Transverse colon (tissue), 4 donors: ENCODE results near the gene SLC35A3. TPM values are rescaled to one million over a fixed set of nuclear protein-coding genes. Genes with fewer than 3 reads are reported as not detected.

Experiments
- DNase-seq: peaks from one replicate; pipeline ENCODE4 v3.0.0-alpha.2; 2019
- H3K27ac ChIP-seq, 4 donors: fragments of 200-600 bp; sonication (generic); 2 replicates each; pipeline ENCODE4 v1.5.1; 2016 to 2018; ENCODE audit warnings: inconsistent platforms in 4 of 4
- H3K27me3 ChIP-seq: fragments of 200-600 bp; sonication (generic); 2 replicates; pipeline ENCODE4 v1.5.1; 2017; ENCODE audit warnings: inconsistent platforms
- H3K36me3 ChIP-seq, 4 donors: fragments of 200-600 bp; sonication (generic); 2 replicates each; pipeline ENCODE4 v1.5.1; 2017 to 2019; ENCODE audit warnings: inconsistent platforms in 4 of 4
- H3K4me1 ChIP-seq, 4 donors: fragments of 200-600 bp; sonication (generic); 2 replicates each; pipeline ENCODE4 v1.5.1; 2017 to 2020; ENCODE audit warnings: inconsistent platforms in 4 of 4
- H3K4me3 ChIP-seq, 4 donors: fragments of 200-600 bp; sonication (generic); 1 replicate in 1 of 4; 2 replicates in 3 of 4; pipeline versions ENCODE4 v1.5.1 to v1.6.1; 2017 to 2019; ENCODE audit warnings: inconsistent platforms in 4 of 4
- H3K9me3 ChIP-seq, 2 donors: fragments of 200-600 bp; sonication (generic); 2 replicates each; pipeline ENCODE4 v1.5.1; 2017 to 2019; ENCODE audit warnings: inconsistent platforms in 2 of 2
- EP300 ChIP-seq: sonication (generic); formaldehyde crosslinking; IDR thresholded peaks from one replicate; pipeline ENCODE4 v1.6.1; 2017; ENCODE audit warnings: antibody characterized with exemption, low read depth
- POLR2A ChIP-seq: fragments of 450-650 bp; IDR thresholded peaks from one replicate; pipeline ENCODE4 v1.6.1; 2016; ENCODE audit warnings: antibody characterized with exemption, mild to moderate bottlenecking, moderate library complexity
- POLR2AphosphoS5 ChIP-seq, 3 donors: sonication (generic); formaldehyde crosslinking; IDR thresholded peaks; one replicate each; pipeline ENCODE4 v1.6.1; 2016; ENCODE audit warnings: antibody characterized with exemption in 3 of 3
- WGBS, 2 donors: methylation state at CpG; one replicate each; pipeline ENCODE4 v1.1.5; 2018; ENCODE audit warnings: low coverage in 1 of 2; 5-methylcytosine and 5-hydroxymethylcytosine counted together
- in situ Hi-C, 4 donors: fragments of 200-750 bp; cut with MboI; loops; one replicate each; pipeline versions ENCODE4 v1.15.0 to v1.15.1; 2017; ENCODE audit warnings: low sequenced_read_pairs in 3 of 4, low pct_ligation_motif_present in 1 of 4, low pct_unique_long_range_greater_than_20kb in 1 of 4
- intact Hi-C: fragments of 100-400 bp; cut with DNase I; formaldehyde crosslinking; loops from one replicate; pipeline ENCODE4 v1.15.1; 2023; ENCODE audit warnings: low total_unique reads
- total RNA-seq, 4 donors: library from RNA; depleted of rRNA; stranded (reverse); fragments of >200 nt; gene quantifications; one replicate each; pipeline ENCODE4 v1.1.0, GENCODE V29; 2016
- TF ChIP-seq, protein P1 (sequence below), 5 experiments: fragments of 200-600 bp in 3 of 5; fragments of 450-650 bp in 2 of 5; sonication (generic) in 3 of 5; IDR thresholded peaks; 1 replicate in 2 of 5; 2 replicates in 3 of 5; pipeline ENCODE4 v1.5.1; 2016 to 2017; ENCODE audit warnings: antibody characterized with exemption in 5 of 5, inconsistent platforms in 3 of 5, mild to moderate bottlenecking in 2 of 5, moderate library complexity in 1 of 5

Gene SLC35A3
- total RNA-seq, 4 donors from 2014 or later, result 74.4 to 151 (median 111) TPM

- H3K27me3 ChIP-seq, result no peaks in the 10 kb centered on the region
- H3K27ac ChIP-seq, result no peak overlapping the region
- intact Hi-C loops, result no loop called here
- in situ Hi-C loops, result no loop called here
- H3K4me1 ChIP-seq, result peaks cover 0 to 4% (median 0%) of the 10 kb centered on the region in 4 donors
- no peaks in the 10 kb centered on the region for H3K9me3 ChIP-seq
- TF ChIP-seq, protein P1, sequence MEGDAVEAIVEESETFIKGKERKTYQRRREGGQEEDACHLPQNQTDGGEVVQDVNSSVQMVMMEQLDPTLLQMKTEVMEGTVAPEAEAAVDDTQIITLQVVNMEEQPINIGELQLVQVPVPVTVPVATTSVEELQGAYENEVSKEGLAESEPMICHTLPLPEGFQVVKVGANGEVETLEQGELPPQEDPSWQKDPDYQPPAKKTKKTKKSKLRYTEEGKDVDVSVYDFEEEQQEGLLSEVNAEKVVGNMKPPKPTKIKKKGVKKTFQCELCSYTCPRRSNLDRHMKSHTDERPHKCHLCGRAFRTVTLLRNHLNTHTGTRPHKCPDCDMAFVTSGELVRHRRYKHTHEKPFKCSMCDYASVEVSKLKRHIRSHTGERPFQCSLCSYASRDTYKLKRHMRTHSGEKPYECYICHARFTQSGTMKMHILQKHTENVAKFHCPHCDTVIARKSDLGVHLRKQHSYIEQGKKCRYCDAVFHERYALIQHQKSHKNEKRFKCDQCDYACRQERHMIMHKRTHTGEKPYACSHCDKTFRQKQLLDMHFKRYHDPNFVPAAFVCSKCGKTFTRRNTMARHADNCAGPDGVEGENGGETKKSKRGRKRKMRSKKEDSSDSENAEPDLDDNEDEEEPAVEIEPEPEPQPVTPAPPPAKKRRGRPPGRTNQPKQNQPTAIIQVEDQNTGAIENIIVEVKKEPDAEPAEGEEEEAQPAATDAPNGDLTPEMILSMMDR (IDR thresholded peaks at IDR 0.05), result no peak
- no peak for TF ChIP-seq EP300
- TF ChIP-seq POLR2A, result no peak
- TF ChIP-seq POLR2AphosphoS5 (IDR thresholded peaks at IDR 0.05), result no peak
- no peak for DNase-seq
- H3K36me3 ChIP-seq, result no peaks in the 10 kb centered on the region
- H3K4me3 ChIP-seq, result no peak overlapping the region
These were observed 6.6 kb upstream of the SLC35A3 start for GRCh38 chr1:99963041-99963795.

DNA sequence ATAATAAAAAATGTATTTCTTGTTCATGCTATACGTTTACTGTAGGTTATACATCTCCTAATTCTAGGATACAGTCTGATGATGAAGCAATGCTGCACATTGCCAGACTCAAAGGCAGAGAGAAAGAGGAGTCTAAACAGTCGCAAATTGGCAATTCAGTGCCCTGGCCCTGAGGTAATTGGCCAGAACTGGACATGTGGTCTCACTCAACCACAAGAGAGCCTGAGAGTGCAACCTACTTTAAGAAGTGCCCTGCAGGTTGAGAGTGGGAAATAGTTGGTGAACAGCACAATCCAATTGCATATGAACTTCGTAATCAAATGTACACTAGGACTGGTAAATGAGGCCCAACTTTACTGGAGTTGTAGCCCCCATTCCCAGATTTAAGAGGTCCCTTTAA, 5.0 kb upstream of the SLC35A3 start:
- Histone ChIP-seq H3K9me3 (no peaks in the 10 kb centered on the region), H3K36me3 (no peaks in the 10 kb centered on the region), H3K27me3 (no peaks in the 10 kb centered on the region), H3K4me1 (peaks cover 0 to 11% (median 3%) of the 10 kb centered on the region in 4 donors), H3K4me3 (no peak overlapping the region), H3K27ac (no peak overlapping the region)
- intact Hi-C loops (no loop called here), in situ Hi-C loops (no loop called here)
- no peak for DNase-seq
- 75 to 84% methylated on average over 3 of the region's 3 CpGs for WGBS, 2 donors
- TF ChIP-seq POLR2AphosphoS5 (IDR thresholded peaks at IDR 0.05), result no peak
- TF ChIP-seq POLR2A, result no peak
- no peak for TF ChIP-seq EP300
- TF ChIP-seq, protein P1 (IDR thresholded peaks at IDR 0.05), result no peak

- intact Hi-C loops, result no loop called here
- WGBS, 2 donors, result 66 to 68% methylated on average over 2 of the region's 2 CpGs
- in situ Hi-C loops, result no loop called here
- no peak for DNase-seq
- Histone ChIP-seq H3K9me3 (no peaks in the 10 kb centered on the region), H3K36me3 (no peaks in the 10 kb centered on the region), H3K27me3 (no peaks in the 10 kb centered on the region), H3K4me1 (peaks cover 3 to 14% (median 4%) of the 10 kb centered on the region in 4 donors), H3K27ac (no peak overlapping the region), H3K4me3 (no peak overlapping the region)
- TF ChIP-seq EP300, result no peak
- TF ChIP-seq, protein P1 (IDR thresholded peaks at IDR 0.05), result no peak
- TF ChIP-seq POLR2A, result no peak
- TF ChIP-seq POLR2AphosphoS5 (IDR thresholded peaks at IDR 0.05), result no peak
These were observed 4.0 kb upstream of the SLC35A3 start for GRCh38 chr1:99965646-99966375.

- H3K36me3 ChIP-seq, result no peaks in the 10 kb centered on the region
- in situ Hi-C loops (no loop called here), intact Hi-C loops (no loop called here)
- DNase-seq, result no peak
- peaks cover 6 to 35% (median 15%) of the 10 kb centered on the region in 4 donors for H3K4me1 ChIP-seq
- H3K4me3 ChIP-seq, result no peak overlapping the region
- WGBS, 2 donors, result 94 to 100% methylated on average over 3 to 4 of the region's 4 CpGs
- no peak overlapping the region for H3K27ac ChIP-seq
- no peaks in the 10 kb centered on the region for H3K27me3 ChIP-seq
- TF ChIP-seq EP300 (no peak), POLR2A (no peak), POLR2AphosphoS5 (IDR thresholded peaks at IDR 0.05) (no peak)
- TF ChIP-seq, protein P1 (IDR thresholded peaks at IDR 0.05), result no peak
- no peaks in the 10 kb centered on the region for H3K9me3 ChIP-seq
These were observed 1.6 kb upstream of the SLC35A3 start for GRCh38 chr1:99968214-99968613.
